Suprapubic skin (tissue), 2 donors: ENCODE results near the gene TDP2.

ENCODE experiments used
- EP300 ChIP-seq: sonication (generic); formaldehyde crosslinking; IDR thresholded peaks from one replicate; pipeline ENCODE4 v1.6.1; 2017; ENCODE audit warnings: antibody characterized with exemption
- POLR2A ChIP-seq, 2 donors: fragments of 450-650 bp; IDR thresholded peaks; one replicate each; pipeline ENCODE4 v1.6.1; 2017; ENCODE audit warnings: antibody characterized with exemption in 2 of 2, mild to moderate bottlenecking in 2 of 2, moderate library complexity in 2 of 2

GRCh38 chr6:24664046-24664987 is 2.4 kb downstream of the TDP2 start:
- TF ChIP-seq EP300: no peak
- TF ChIP-seq POLR2A (IDR thresholded peaks at IDR 0.05): no peak
